ENCODE data around the gene SNRK.

DNA sequence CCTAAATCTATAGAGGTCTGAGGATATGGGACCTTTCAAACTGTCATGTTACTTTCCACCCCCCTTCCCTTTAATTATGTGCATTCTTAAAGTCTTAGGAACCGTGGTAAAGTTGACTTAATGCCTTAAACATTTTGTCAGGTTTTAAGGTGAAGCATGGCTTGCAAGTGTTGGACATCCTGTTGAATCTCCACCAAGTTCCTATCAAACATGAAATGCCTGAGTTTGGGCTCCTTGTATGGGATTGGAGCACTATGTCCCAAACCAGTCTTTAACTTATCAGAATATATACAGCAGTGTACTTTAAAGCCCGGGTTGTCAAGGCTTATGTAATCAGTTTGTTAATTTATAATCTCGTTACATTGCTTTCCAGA, 1.1 kb downstream of the SNRK start:
- TF ChIP-seq CTCF (IDR thresholded peaks at IDR 0.05) (no peak), POLR2A (IDR thresholded peaks at IDR 0.05) (no peak)
